IPS DF 6.9 (cell line): ENCODE results near the gene ZFP69B.

ENCODE experiments used
- DNase-seq: peaks from one replicate; pipeline ENCODE4 v3.0.0-alpha.2; 2013; ENCODE audit warnings: low read depth, low spot score
- H3K27ac ChIP-seq: one replicate; pipeline ENCODE4 v1.5.1; 2013; ENCODE audit warnings: low read length, control low read depth
- H3K27me3 ChIP-seq: 2 replicates; pipeline ENCODE4 v1.6.1; 2013; ENCODE audit warnings: mild to moderate bottlenecking, low read length; ENCODE audit not compliant: control insufficient read depth, insufficient read depth
- H3K36me3 ChIP-seq: 2 replicates; pipeline ENCODE4 v1.6.1; 2013; ENCODE audit warnings: low read length; ENCODE audit not compliant: control insufficient read depth, insufficient read depth
- H3K4me1 ChIP-seq: 2 replicates; pipeline ENCODE4 v1.6.1; 2013; ENCODE audit warnings: low read length; ENCODE audit not compliant: control insufficient read depth, insufficient read depth
- H3K4me3 ChIP-seq: 2 replicates; pipeline ENCODE4 v1.5.1; 2013; ENCODE audit warnings: mild to moderate bottlenecking, low read length
- H3K9me3 ChIP-seq: 2 replicates; pipeline ENCODE4 v1.6.1; 2013; ENCODE audit warnings: low read length, inconsistent platforms; ENCODE audit not compliant: control insufficient read depth, insufficient read depth
- WGBS: extraction: QIAGEN DNeasy Blood & Tissue Kit; methylation state at CpG from one replicate; pipeline ENCODE4 v1.1.7; 2013; ENCODE audit warnings: mixed read lengths, missing lambda C conversion rate; ENCODE audit not compliant: insufficient read length, insufficient coverage; 5-methylcytosine and 5-hydroxymethylcytosine counted together

Gene ZFP69B

GRCh38 chr1:40438391-40439015, 11.8 kb upstream of the ZFP69B start:
- Histone ChIP-seq H3K4me1 (no peaks in the 10 kb centered on the region), H3K36me3 (no peaks in the 10 kb centered on the region), H3K4me3 (no peak overlapping the region), H3K9me3 (no peaks in the 10 kb centered on the region), H3K27me3 (no peaks in the 10 kb centered on the region), H3K27ac (no peak overlapping the region)
- WGBS, result no CpG with 5 or more reads among the region's 3 CpGs
- no peak for DNase-seq

GRCh38 chr1:40439247-40439646, 11.0 kb upstream of the ZFP69B start:
- Histone ChIP-seq H3K36me3 (no peaks in the 10 kb centered on the region), H3K4me1 (no peaks in the 10 kb centered on the region), H3K27ac (no peak overlapping the region), H3K27me3 (no peaks in the 10 kb centered on the region), H3K9me3 (no peaks in the 10 kb centered on the region), H3K4me3 (no peak overlapping the region)
- WGBS, result no CpG with 5 or more reads among the region's 5 CpGs
- DNase-seq, result no peak

GRCh38 chr1:40450495-40451237, 390 bp downstream of the ZFP69B start:
- no CpG with 5 or more reads among the region's 22 CpGs for WGBS
- no peak for DNase-seq
- peak overlapping the region; percentile 86; the same call in 1 of the 2 replicates for H3K4me3 ChIP-seq
- H3K27ac ChIP-seq, result no peak overlapping the region
- H3K4me1 ChIP-seq, result no peaks in the 10 kb centered on the region
- H3K27me3 ChIP-seq, result no peaks in the 10 kb centered on the region
- H3K36me3 ChIP-seq, result no peaks in the 10 kb centered on the region
- H3K9me3 ChIP-seq, result no peaks in the 10 kb centered on the region

- WGBS, result no CpG with 5 or more reads among the region's 1 CpG
- no peaks in the 10 kb centered on the region for H3K9me3 ChIP-seq
- no peak overlapping the region for H3K27ac ChIP-seq
- H3K36me3 ChIP-seq, result no peaks in the 10 kb centered on the region
- no peak for DNase-seq
- H3K4me1 ChIP-seq, result no peaks in the 10 kb centered on the region
- no peak overlapping the region for H3K4me3 ChIP-seq
- H3K27me3 ChIP-seq, result no peaks in the 10 kb centered on the region
Observed at GRCh38 chr1:40451238-40451585, 936 bp downstream of the ZFP69B start.

- Histone ChIP-seq H3K4me3 (no peak overlapping the region), H3K27ac (no peak overlapping the region), H3K36me3 (peaks cover 8% of the 10 kb centered on the region; the same call in 1 of the 2 replicates), H3K27me3 (no peaks in the 10 kb centered on the region), H3K4me1 (no peaks in the 10 kb centered on the region), H3K9me3 (no peaks in the 10 kb centered on the region)
- no CpG with 5 or more reads among the region's 1 CpG for whole genome bisulfite sequencing
- no peak for DNase-seq
Observed at GRCh38 chr1:40454873-40455272, 4.6 kb downstream of the ZFP69B start.

GRCh38 chr1:40462956-40463590, 12.8 kb downstream of the ZFP69B start:
- no CpG with 5 or more reads among the region's 3 CpGs for WGBS
- Histone ChIP-seq H3K9me3 (peaks cover 11% of the 10 kb centered on the region), H3K4me3 (no peak overlapping the region), H3K36me3 (peaks cover 10% of the 10 kb centered on the region; the same call in 1 of the 2 replicates), H3K27ac (no peak overlapping the region), H3K27me3 (no peaks in the 10 kb centered on the region), H3K4me1 (no peaks in the 10 kb centered on the region)
- DNase-seq, result no peak

- Histone ChIP-seq H3K27me3 (no peaks in the 10 kb centered on the region), H3K4me3 (no peak overlapping the region), H3K9me3 (peaks cover 7% of the 10 kb centered on the region), H3K36me3 (no peaks in the 10 kb centered on the region), H3K27ac (no peak overlapping the region), H3K4me1 (no peaks in the 10 kb centered on the region)
- no CpG with 5 or more reads among the region's 2 CpGs for WGBS
- no peak for DNase-seq
Observed at GRCh38 chr1:40469327-40469726, 19.1 kb downstream of the ZFP69B start.

GRCh38 chr1:40475268-40475667, 25.0 kb downstream of the ZFP69B start:
- Histone ChIP-seq H3K36me3 (no peaks in the 10 kb centered on the region), H3K27me3 (no peaks in the 10 kb centered on the region), H3K27ac (no peak overlapping the region), H3K9me3 (no peaks in the 10 kb centered on the region; the same call in 1 of the 2 replicates), H3K4me3 (no peak overlapping the region), H3K4me1 (no peaks in the 10 kb centered on the region)
- no CpG with 5 or more reads among the region's 2 CpGs for WGBS
- DNase-seq, result no peak

- Histone ChIP-seq H3K4me3 (peak within 1 kb of the TSS; percentile 96), H3K27me3 (no peaks in the 10 kb centered on the region), H3K27ac (no peak within 1 kb of the TSS), H3K9me3 (no peaks in the 10 kb centered on the region; the same call in 1 of the 2 replicates), H3K36me3 (no peaks in the 10 kb centered on the region), H3K4me1 (no peaks in the 10 kb centered on the region)
- DNase-seq, result no peak
- no CpG with 5 or more reads among the region's 65 CpGs for WGBS
Observed at GRCh38 chr1:40476924-40477677, 26.8 kb downstream of the ZFP69B start, which contains the start of gene ZFP69. Gene ZFP69 (plus strand): TSS chr1:40477290. CDS start chr1:40479362, 2,072 bp downstream.

GRCh38 chr1:40477678-40478053, 27.4 kb downstream of the ZFP69B start:
- Histone ChIP-seq H3K4me1 (no peaks in the 10 kb centered on the region), H3K27me3 (no peaks in the 10 kb centered on the region), H3K36me3 (no peaks in the 10 kb centered on the region), H3K4me3 (peak overlapping the region; percentile 96; the same call in 1 of the 2 replicates), H3K27ac (no peak overlapping the region), H3K9me3 (no peaks in the 10 kb centered on the region; the same call in 1 of the 2 replicates)
- WGBS, result no CpG with 5 or more reads among the region's 17 CpGs
- no peak for DNase-seq
